ENCODE measurements around the gene TEC. TPM values are rescaled to one million over a fixed set of nuclear protein-coding genes. Genes with fewer than 3 reads are reported as not detected.

TEC gene
- total and polyA plus RNA-seq, 9 of the 15 experiments (the other 6 are each of a cell fraction or from before 2014, with no cell fraction given), result 5.3 to 14.7 (median 8.8) TPM

DNA sequence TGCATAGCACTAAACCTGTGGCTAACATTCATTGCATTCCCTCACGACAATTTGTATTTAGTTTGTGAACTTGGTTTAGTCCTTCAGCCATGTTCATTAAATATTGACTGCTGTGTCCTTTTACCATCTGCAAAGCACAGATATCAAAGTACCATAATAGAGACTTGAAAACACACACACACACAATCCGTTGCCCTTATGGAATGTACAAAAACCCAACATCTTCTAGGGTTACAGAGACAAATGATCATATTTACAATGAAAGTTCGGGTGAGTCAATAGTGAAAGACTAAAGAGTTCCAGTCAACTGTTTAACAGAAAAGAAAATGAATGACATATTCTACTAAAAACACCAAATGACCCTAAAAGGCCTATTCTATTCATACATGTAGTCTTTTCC lies 84.8 kb downstream of the TEC start:
- Histone ChIP-seq H3K9me1 (ENCODE audit: control insufficient read depth, insufficient read depth, low read length) (no peaks in the 10 kb centered on the region), H3K9ac (ENCODE audit: insufficient read depth in 1 of 2, low read depth in 2 of 2, low read length in 2 of 2) (no peak overlapping the region), H3K4me1 (replicated peaks in 1 of 2; ENCODE audit: control insufficient read depth in 2 of 2, insufficient read depth in 2 of 2, low read length in 2 of 2) (peaks cover 10 to 11% of the 10 kb centered on the region in 2 experiments; a peak in 4 of 5 replicates), H3K4me3 (no peak overlapping the region), H2AFZ (ENCODE audit: low read depth, low read length) (no peak overlapping the region), H3K79me2 (ENCODE audit: control insufficient read depth, insufficient read depth, low read length) (peaks cover 11% of the 10 kb centered on the region; the same call in 1 of the 3 replicates), H3K4me2 (ENCODE audit: insufficient read depth, low read length) (no peak overlapping the region), H3K36me3 (ENCODE audit: control insufficient read depth, insufficient read depth, low read length) (no peaks in the 10 kb centered on the region; the same call in 2 of the 3 replicates), H4K20me1 (replicated peaks; ENCODE audit: control insufficient read depth, insufficient read depth, low read length) (no peaks in the 10 kb centered on the region), H3K27ac (ENCODE audit: extremely low read depth, low read depth, low read length) (no peak overlapping the region), H3K27me3 (ENCODE audit: control insufficient read depth in 2 of 2, insufficient read depth in 2 of 2, low read length in 2 of 2) (no peaks in the 10 kb centered on the region), H3K9me3 (replicated peaks; ENCODE audit: control insufficient read depth, insufficient read depth, low read depth, low read length) (no peaks in the 10 kb centered on the region)
- BruUV-seq (replicated peaks), result no TSS peak
- FAIRE-seq (no peak), ATAC-seq (no peak), DNase-seq (ENCODE audit: extremely low read depth in 1 of 4, low spot score in 3 of 4) (no peak)
- in situ Hi-C loops (cut with MboI), result no loop called here
- TF ChIP-seq ZNF444 (CRISPR knock-in tag; IDR thresholded peaks at IDR 0.05) (no peak), SIN3B (IDR thresholded peaks at IDR 0.05; ENCODE audit: low read depth) (no peak), NBN (IDR thresholded peaks at IDR 0.05; ENCODE audit: low read depth) (no peak), NCOA1 (IDR thresholded peaks at IDR 0.05; ENCODE audit: low read depth) (no peak), HDAC2 (IDR thresholded peaks at IDR 0.05) (no peak), SREBF2 (CRISPR knock-in tag; IDR thresholded peaks at IDR 0.05) (no peak), LARP7 (IDR thresholded peaks at IDR 0.05) (no peak), ZBTB7A (IDR thresholded peaks at IDR 0.05; ENCODE audit: borderline replicate concordance, control insufficient read depth, low read depth, low read length) (no peak), PRPF4 (IDR thresholded peaks at IDR 0.05; ENCODE audit: insufficient read depth, low read depth, low read length, poor library complexity, severe bottlenecking) (no peak), MCM2 (IDR thresholded peaks at IDR 0.05; ENCODE audit: low read depth) (no peak), SNIP1 (IDR thresholded peaks at IDR 0.05; ENCODE audit: low read depth) (no peak)
- TF ChIP-seq, protein P1, sequence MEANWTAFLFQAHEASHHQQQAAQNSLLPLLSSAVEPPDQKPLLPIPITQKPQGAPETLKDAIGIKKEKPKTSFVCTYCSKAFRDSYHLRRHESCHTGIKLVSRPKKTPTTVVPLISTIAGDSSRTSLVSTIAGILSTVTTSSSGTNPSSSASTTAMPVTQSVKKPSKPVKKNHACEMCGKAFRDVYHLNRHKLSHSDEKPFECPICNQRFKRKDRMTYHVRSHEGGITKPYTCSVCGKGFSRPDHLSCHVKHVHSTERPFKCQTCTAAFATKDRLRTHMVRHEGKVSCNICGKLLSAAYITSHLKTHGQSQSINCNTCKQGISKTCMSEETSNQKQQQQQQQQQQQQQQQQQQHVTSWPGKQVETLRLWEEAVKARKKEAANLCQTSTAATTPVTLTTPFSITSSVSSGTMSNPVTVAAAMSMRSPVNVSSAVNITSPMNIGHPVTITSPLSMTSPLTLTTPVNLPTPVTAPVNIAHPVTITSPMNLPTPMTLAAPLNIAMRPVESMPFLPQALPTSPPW (CRISPR knock-in tag; IDR thresholded peaks at IDR 0.05), result no peak
- TF ChIP-seq, protein P2, sequence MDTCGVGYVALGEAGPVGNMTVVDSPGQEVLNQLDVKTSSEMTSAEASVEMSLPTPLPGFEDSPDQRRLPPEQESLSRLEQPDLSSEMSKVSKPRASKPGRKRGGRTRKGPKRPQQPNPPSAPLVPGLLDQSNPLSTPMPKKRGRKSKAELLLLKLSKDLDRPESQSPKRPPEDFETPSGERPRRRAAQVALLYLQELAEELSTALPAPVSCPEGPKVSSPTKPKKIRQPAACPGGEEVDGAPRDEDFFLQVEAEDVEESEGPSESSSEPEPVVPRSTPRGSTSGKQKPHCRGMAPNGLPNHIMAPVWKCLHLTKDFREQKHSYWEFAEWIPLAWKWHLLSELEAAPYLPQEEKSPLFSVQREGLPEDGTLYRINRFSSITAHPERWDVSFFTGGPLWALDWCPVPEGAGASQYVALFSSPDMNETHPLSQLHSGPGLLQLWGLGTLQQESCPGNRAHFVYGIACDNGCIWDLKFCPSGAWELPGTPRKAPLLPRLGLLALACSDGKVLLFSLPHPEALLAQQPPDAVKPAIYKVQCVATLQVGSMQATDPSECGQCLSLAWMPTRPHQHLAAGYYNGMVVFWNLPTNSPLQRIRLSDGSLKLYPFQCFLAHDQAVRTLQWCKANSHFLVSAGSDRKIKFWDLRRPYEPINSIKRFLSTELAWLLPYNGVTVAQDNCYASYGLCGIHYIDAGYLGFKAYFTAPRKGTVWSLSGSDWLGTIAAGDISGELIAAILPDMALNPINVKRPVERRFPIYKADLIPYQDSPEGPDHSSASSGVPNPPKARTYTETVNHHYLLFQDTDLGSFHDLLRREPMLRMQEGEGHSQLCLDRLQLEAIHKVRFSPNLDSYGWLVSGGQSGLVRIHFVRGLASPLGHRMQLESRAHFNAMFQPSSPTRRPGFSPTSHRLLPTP (IDR thresholded peaks at IDR 0.05; ENCODE audit: borderline replicate concordance, extremely low read depth, insufficient read length), result no peak
- TF ChIP-seq, protein P3, sequence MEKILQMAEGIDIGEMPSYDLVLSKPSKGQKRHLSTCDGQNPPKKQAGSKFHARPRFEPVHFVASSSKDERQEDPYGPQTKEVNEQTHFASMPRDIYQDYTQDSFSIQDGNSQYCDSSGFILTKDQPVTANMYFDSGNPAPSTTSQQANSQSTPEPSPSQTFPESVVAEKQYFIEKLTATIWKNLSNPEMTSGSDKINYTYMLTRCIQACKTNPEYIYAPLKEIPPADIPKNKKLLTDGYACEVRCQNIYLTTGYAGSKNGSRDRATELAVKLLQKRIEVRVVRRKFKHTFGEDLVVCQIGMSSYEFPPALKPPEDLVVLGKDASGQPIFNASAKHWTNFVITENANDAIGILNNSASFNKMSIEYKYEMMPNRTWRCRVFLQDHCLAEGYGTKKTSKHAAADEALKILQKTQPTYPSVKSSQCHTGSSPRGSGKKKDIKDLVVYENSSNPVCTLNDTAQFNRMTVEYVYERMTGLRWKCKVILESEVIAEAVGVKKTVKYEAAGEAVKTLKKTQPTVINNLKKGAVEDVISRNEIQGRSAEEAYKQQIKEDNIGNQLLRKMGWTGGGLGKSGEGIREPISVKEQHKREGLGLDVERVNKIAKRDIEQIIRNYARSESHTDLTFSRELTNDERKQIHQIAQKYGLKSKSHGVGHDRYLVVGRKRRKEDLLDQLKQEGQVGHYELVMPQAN (IDR thresholded peaks at IDR 0.05; ENCODE audit: borderline replicate concordance), result no peak
- TF ChIP-seq, protein P4, sequence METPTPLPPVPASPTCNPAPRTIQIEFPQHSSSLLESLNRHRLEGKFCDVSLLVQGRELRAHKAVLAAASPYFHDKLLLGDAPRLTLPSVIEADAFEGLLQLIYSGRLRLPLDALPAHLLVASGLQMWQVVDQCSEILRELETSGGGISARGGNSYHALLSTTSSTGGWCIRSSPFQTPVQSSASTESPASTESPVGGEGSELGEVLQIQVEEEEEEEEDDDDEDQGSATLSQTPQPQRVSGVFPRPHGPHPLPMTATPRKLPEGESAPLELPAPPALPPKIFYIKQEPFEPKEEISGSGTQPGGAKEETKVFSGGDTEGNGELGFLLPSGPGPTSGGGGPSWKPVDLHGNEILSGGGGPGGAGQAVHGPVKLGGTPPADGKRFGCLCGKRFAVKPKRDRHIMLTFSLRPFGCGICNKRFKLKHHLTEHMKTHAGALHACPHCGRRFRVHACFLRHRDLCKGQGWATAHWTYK (CRISPR knock-in tag; IDR thresholded peaks at IDR 0.05), result no peak
- ChIA-PET CTCF (ENCODE audit: low intra/inter-chr PET ratio) (no interaction called here), POLR2A (no interaction called here)
- intact Hi-C loops (cut with micrococcal nuclease), result no loop called here
- WGBS (ENCODE audit: insufficient coverage, low coverage, missing lambda C conversion rate), result 50% methylated on average over 3 of the region's 3 CpGs

Data from K562 (cell line).